Measurements from ENCODE around the gene CABYR. TPM values are rescaled to one million over a fixed set of nuclear protein-coding genes. Genes with fewer than 3 reads are reported as not detected.
A peak's percentile ranks its signal among the peaks of the same experiment; 100 is the strongest.

Gene CABYR
- total and polyA plus RNA-seq, 2 of the 13 experiments (the other 11 are each of a cell fraction or from before 2014, with no cell fraction given), result 0.71 to 0.88 TPM

DNA sequence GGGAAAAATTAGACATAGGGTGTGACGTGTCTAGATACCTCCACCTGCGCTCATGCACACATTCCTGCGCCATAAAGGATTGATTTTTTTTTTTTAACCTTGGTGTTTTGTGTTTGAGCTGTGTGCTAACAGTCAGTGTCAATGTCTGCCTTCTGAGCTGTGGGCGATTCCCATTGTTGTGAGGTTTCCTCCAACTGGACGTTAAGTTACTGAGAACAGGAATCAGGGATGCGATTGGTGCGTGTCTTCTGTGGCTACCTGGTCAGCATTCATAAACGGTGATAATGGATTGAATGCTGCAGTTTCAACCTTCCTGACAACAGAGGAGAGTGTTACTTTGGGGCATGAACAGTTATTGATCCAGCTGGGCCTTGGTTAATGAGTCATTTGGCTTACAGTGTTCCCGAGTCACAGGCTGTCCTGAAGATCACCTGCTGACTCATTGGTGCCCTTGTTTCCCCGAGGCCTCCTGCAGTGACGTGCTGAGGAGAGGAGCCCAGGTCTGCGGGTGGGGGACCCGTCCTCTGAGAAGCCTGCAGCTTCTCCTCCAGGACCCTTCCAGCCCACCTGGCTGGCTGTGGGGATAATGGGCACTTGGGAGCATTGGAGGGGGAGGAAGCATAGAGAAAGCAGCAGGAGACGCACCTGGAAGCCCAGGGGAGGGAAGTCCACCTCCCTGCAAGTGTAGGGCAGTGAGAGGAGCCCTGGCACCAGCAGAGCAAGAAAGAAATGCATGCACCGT is 25.8 kb upstream of the CABYR start (continued):
- TF ChIP-seq, protein P1, sequence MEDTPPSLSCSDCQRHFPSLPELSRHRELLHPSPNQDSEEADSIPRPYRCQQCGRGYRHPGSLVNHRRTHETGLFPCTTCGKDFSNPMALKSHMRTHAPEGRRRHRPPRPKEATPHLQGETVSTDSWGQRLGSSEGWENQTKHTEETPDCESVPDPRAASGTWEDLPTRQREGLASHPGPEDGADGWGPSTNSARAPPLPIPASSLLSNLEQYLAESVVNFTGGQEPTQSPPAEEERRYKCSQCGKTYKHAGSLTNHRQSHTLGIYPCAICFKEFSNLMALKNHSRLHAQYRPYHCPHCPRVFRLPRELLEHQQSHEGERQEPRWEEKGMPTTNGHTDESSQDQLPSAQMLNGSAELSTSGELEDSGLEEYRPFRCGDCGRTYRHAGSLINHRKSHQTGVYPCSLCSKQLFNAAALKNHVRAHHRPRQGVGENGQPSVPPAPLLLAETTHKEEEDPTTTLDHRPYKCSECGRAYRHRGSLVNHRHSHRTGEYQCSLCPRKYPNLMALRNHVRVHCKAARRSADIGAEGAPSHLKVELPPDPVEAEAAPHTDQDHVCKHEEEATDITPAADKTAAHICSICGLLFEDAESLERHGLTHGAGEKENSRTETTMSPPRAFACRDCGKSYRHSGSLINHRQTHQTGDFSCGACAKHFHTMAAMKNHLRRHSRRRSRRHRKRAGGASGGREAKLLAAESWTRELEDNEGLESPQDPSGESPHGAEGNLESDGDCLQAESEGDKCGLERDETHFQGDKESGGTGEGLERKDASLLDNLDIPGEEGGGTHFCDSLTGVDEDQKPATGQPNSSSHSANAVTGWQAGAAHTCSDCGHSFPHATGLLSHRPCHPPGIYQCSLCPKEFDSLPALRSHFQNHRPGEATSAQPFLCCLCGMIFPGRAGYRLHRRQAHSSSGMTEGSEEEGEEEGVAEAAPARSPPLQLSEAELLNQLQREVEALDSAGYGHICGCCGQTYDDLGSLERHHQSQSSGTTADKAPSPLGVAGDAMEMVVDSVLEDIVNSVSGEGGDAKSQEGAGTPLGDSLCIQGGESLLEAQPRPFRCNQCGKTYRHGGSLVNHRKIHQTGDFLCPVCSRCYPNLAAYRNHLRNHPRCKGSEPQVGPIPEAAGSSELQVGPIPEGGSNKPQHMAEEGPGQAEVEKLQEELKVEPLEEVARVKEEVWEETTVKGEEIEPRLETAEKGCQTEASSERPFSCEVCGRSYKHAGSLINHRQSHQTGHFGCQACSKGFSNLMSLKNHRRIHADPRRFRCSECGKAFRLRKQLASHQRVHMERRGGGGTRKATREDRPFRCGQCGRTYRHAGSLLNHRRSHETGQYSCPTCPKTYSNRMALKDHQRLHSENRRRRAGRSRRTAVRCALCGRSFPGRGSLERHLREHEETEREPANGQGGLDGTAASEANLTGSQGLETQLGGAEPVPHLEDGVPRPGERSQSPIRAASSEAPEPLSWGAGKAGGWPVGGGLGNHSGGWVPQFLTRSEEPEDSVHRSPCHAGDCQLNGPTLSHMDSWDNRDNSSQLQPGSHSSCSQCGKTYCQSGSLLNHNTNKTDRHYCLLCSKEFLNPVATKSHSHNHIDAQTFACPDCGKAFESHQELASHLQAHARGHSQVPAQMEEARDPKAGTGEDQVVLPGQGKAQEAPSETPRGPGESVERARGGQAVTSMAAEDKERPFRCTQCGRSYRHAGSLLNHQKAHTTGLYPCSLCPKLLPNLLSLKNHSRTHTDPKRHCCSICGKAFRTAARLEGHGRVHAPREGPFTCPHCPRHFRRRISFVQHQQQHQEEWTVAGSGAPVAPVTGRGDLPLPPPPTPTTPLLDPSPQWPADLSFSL (CRISPR knock-in tag; IDR thresholded peaks at IDR 0.05), result no peak
- TF ChIP-seq, protein P2, sequence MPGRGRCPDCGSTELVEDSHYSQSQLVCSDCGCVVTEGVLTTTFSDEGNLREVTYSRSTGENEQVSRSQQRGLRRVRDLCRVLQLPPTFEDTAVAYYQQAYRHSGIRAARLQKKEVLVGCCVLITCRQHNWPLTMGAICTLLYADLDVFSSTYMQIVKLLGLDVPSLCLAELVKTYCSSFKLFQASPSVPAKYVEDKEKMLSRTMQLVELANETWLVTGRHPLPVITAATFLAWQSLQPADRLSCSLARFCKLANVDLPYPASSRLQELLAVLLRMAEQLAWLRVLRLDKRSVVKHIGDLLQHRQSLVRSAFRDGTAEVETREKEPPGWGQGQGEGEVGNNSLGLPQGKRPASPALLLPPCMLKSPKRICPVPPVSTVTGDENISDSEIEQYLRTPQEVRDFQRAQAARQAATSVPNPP (CRISPR knock-in tag; IDR thresholded peaks at IDR 0.05), result no peak
- TF ChIP-seq ZNF12 (CRISPR knock-in tag; IDR thresholded peaks at IDR 0.05) (peak; percentile 43; the same call in 1 of the 2 replicates), ZNF841 (CRISPR knock-in tag; IDR thresholded peaks at IDR 0.05; ENCODE audit: borderline replicate concordance) (peak; percentile 53; the same call in 1 of the 2 replicates), ZNF772 (CRISPR knock-in tag; IDR thresholded peaks at IDR 0.05) (no peak), ZNF549 (CRISPR knock-in tag; IDR thresholded peaks at IDR 0.05) (no peak), PRMT3 (CRISPR knock-in tag; IDR thresholded peaks at IDR 0.05; ENCODE audit: borderline replicate concordance, low read depth) (no peak), ELF4 (CRISPR knock-in tag; IDR thresholded peaks at IDR 0.05; ENCODE audit: borderline replicate concordance) (no peak), TCF7L2 (IDR thresholded peaks at IDR 0.05; ENCODE audit: low read depth, low read length) (no peak), RXRA (CRISPR knock-in tag; IDR thresholded peaks at IDR 0.05) (peak; percentile 91), ZNF232 (CRISPR knock-in tag; IDR thresholded peaks at IDR 0.05; ENCODE audit: borderline replicate concordance) (peak; percentile 40; the same call in 1 of the 2 replicates), RFX5 (IDR thresholded peaks at IDR 0.05; ENCODE audit: low read depth, low read length) (peak; percentile 66)
- TF ChIP-seq, protein P3, sequence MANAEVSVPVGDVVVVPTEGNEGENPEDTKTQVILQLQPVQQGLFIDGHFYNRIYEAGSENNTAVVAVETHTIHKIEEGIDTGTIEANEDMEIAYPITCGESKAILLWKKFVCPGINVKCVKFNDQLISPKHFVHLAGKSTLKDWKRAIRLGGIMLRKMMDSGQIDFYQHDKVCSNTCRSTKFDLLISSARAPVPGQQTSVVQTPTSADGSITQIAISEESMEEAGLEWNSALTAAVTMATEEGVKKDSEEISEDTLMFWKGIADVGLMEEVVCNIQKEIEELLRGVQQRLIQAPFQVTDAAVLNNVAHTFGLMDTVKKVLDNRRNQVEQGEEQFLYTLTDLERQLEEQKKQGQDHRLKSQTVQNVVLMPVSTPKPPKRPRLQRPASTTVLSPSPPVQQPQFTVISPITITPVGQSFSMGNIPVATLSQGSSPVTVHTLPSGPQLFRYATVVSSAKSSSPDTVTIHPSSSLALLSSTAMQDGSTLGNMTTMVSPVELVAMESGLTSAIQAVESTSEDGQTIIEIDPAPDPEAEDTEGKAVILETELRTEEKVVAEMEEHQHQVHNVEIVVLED (CRISPR knock-in tag; IDR thresholded peaks at IDR 0.05; ENCODE audit: borderline replicate concordance), result no peak
- TF ChIP-seq, protein P4, sequence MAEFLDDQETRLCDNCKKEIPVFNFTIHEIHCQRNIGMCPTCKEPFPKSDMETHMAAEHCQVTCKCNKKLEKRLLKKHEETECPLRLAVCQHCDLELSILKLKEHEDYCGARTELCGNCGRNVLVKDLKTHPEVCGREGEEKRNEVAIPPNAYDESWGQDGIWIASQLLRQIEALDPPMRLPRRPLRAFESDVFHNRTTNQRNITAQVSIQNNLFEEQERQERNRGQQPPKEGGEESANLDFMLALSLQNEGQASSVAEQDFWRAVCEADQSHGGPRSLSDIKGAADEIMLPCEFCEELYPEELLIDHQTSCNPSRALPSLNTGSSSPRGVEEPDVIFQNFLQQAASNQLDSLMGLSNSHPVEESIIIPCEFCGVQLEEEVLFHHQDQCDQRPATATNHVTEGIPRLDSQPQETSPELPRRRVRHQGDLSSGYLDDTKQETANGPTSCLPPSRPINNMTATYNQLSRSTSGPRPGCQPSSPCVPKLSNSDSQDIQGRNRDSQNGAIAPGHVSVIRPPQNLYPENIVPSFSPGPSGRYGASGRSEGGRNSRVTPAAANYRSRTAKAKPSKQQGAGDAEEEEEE (CRISPR knock-in tag; IDR thresholded peaks at IDR 0.05; ENCODE audit: borderline replicate concordance), result no peak
- TF ChIP-seq, protein P5, sequence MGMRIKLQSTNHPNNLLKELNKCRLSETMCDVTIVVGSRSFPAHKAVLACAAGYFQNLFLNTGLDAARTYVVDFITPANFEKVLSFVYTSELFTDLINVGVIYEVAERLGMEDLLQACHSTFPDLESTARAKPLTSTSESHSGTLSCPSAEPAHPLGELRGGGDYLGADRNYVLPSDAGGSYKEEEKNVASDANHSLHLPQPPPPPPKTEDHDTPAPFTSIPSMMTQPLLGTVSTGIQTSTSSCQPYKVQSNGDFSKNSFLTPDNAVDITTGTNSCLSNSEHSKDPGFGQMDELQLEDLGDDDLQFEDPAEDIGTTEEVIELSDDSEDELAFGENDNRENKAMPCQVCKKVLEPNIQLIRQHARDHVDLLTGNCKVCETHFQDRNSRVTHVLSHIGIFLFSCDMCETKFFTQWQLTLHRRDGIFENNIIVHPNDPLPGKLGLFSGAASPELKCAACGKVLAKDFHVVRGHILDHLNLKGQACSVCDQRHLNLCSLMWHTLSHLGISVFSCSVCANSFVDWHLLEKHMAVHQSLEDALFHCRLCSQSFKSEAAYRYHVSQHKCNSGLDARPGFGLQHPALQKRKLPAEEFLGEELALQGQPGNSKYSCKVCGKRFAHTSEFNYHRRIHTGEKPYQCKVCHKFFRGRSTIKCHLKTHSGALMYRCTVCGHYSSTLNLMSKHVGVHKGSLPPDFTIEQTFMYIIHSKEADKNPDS (CRISPR knock-in tag; IDR thresholded peaks at IDR 0.05), result peak; percentile 69; the same call in 1 of the 2 replicates

Data from HepG2 (cell line).